Measurements from ENCODE around the gene BRSK2.

GRCh38 chr11:1399386-1400316, 9.9 kb downstream of the BRSK2 start:
- TF ChIP-seq BHLHE40 (IDR thresholded peaks at IDR 0.05; ENCODE audit: borderline replicate concordance) (no peak), FOXA1 (IDR thresholded peaks at IDR 0.05) (no peak), SP1 (IDR thresholded peaks at IDR 0.05) (no peak), FOXK2 (IDR thresholded peaks at IDR 0.05) (no peak), CTBP1 (IDR thresholded peaks at IDR 0.05; ENCODE audit: borderline replicate concordance) (no peak), ZNF384 (IDR thresholded peaks at IDR 0.05) (no peak), SUZ12 (IDR thresholded peaks at IDR 0.05) (no peak), L3MBTL2 (conservative IDR thresholded peaks at IDR 0.05) (no peak), HDGF (IDR thresholded peaks at IDR 0.05; ENCODE audit: borderline replicate concordance) (no peak), TARDBP (IDR thresholded peaks at IDR 0.05) (no peak), ELF4 (IDR thresholded peaks at IDR 0.05) (no peak), FOXM1 (IDR thresholded peaks at IDR 0.05; ENCODE audit: borderline replicate concordance) (no peak), PKNOX1 (IDR thresholded peaks at IDR 0.05) (no peak), NFRKB (IDR thresholded peaks at IDR 0.05) (no peak)
